ENCODE results near the gene LBR.

DNA sequence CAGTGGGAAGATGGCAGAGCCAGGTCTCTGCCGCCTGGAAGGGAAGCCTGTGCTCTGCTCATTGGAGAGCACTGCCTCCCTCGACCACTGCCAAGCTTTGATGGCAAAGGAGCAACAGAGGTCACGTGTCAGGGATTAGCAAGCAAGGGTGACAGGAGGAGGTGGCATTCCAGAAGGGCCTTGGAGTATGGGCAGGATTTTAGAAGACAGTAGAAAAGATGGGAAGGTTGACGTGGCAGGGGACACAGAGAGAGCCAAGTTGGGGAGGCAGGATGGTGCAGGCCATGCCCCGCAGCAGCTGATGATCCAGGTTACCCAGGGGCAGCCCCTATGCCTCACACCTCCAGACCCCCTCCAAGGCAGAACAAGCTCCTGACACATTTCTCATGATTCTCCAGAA, 21.9 kb upstream of the LBR start:
- TF ChIP-seq YY1 (IDR thresholded peaks at IDR 0.05; ENCODE audit: insufficient read depth, insufficient read length) = no peak
- TF ChIP-seq ZNF274 (IDR thresholded peaks at IDR 0.05; ENCODE audit: low read depth, low read length) = no peak
- TF ChIP-seq SUZ12 (IDR thresholded peaks at IDR 0.05; ENCODE audit: extremely low read depth, insufficient read depth, insufficient read length) = no peak

Data from NT2/D1 (cell line).